Astrocyte of the cerebellum (primary cell): ENCODE measurements around the gene PRDM1.

ENCODE experiments used
- DNase-seq: peaks from one replicate; pipeline ENCODE4 v3.0.0-alpha.2; 2011; ENCODE audit warnings: low read depth
- H3K4me3 ChIP-seq: 2 replicates; pipeline ENCODE4 v1.5.1; 2011; ENCODE audit warnings: mild to moderate bottlenecking, low read depth, low read length, moderate library complexity
- in situ Hi-C: cut with HindIII; loops from 2 replicates; pipeline ENCODE4 v1.10.0; 2017; ENCODE audit warnings: low sequenced_read_pairs
- TF ChIP-seq, protein P1 (sequence below): IDR thresholded peaks from 2 replicates; pipeline ENCODE4 v1.5.1; 2012; ENCODE audit warnings: low read length, low read depth, moderate library complexity, mild to moderate bottlenecking; ENCODE audit errors: missing control alignments

The PRDM1 gene

GRCh38 chr6:106108129-106108528 is 22.0 kb downstream of the PRDM1 start:
- DNase-seq: no peak
- in situ Hi-C loops: no loop called here
- TF ChIP-seq, protein P1, sequence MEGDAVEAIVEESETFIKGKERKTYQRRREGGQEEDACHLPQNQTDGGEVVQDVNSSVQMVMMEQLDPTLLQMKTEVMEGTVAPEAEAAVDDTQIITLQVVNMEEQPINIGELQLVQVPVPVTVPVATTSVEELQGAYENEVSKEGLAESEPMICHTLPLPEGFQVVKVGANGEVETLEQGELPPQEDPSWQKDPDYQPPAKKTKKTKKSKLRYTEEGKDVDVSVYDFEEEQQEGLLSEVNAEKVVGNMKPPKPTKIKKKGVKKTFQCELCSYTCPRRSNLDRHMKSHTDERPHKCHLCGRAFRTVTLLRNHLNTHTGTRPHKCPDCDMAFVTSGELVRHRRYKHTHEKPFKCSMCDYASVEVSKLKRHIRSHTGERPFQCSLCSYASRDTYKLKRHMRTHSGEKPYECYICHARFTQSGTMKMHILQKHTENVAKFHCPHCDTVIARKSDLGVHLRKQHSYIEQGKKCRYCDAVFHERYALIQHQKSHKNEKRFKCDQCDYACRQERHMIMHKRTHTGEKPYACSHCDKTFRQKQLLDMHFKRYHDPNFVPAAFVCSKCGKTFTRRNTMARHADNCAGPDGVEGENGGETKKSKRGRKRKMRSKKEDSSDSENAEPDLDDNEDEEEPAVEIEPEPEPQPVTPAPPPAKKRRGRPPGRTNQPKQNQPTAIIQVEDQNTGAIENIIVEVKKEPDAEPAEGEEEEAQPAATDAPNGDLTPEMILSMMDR: no peak
- no peak overlapping the region for H3K4me3 ChIP-seq

DNA sequence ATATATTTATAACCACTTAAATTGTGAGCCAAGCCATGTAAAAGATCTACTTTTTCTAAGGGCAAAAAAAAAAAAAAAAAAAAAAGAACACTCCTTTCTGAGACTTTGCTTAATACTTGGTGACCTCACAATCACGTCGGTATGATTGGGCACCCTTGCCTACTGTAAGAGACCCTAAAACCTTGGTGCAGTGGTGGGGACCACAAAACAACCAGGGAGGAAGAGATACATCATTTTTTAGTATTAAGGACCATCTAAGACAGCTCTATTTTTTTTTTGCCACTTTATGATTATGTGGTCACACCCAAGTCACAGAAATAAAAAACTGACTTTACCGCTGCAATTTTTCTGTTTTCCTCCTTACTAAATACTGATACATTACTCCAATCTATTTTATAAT is 22.9 kb downstream of the PRDM1 start:
- in situ Hi-C loops: no loop called here

DNA sequence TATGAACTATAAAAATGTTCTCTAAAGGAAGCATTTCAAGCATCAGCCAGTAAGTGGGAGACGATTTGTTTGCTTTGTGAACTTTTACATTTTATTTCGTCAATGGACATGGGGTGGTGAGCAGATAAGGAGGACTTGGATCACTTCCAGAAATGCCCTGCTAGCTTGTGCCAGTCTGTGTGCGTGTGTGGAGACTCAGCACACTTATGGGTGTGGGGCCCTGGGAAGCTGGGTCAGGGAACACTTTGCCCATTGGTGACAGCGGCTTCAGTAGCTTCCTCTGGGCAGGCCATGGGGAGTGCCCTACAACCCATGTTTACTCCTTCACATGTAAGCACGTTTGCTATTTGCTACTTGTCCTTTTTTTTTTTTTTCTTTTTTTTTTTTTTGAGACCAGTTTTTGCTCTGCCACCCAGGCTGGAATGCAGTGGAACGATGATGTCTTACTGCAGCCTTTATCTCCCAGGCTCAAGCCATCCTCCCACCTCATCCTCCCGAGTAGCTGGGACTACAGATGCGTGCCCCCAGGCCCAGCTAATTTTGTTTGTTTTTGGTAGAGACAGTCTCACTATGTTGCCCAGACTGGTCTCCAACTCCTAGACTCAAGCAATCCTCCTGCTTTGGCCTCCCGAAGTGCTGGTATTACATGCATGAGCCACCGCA is 24.2 kb downstream of the PRDM1 start:
- in situ Hi-C loops: no loop called here
- TF ChIP-seq, protein P1: no peak
- DNase-seq: no peak
- H3K4me3 ChIP-seq: no peak overlapping the region

More for the DNA sequence above, 22.9 kb downstream of the PRDM1 start:
- TF ChIP-seq, protein P1: no peak
- no peak overlapping the region for H3K4me3 ChIP-seq
- no peak for DNase-seq

GRCh38 chr6:106112433-106112832 is 26.3 kb downstream of the PRDM1 start:
- in situ Hi-C loops: no loop called here
- no peak overlapping the region for H3K4me3 ChIP-seq
- DNase-seq: no peak
- TF ChIP-seq, protein P1: no peak

GRCh38 chr6:106113256-106113959 is 27.3 kb downstream of the PRDM1 start:
- in situ Hi-C loops: no loop called here
- no peak overlapping the region for H3K4me3 ChIP-seq
- DNase-seq: no peak
- TF ChIP-seq, protein P1: no peak

DNA sequence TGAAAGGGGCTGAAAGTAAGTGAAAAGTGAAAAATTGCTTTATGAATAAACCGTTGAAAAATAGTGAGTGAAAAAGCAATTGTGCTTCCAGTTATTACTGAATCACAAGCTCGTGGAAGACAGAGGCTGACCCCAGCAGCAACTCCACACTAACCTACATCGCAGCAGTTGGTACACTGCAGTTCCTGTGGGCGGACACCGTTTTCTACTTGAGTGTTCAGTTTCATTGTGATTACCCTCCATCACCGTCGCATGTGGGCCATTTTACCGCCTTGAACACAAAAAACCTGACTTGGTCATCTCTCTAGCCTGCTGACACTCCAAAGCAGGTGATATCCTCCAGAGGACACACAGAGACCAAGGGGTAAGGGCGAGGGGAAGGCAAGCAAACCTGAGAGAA is 28.4 kb downstream of the PRDM1 start:
- in situ Hi-C loops: no loop called here

More for the DNA sequence above, 28.4 kb downstream of the PRDM1 start:
- TF ChIP-seq, protein P1: no peak
- DNase-seq: no peak
- H3K4me3 ChIP-seq: no peak overlapping the region
